ENCODE results near the gene ARHGEF17. TPM values are rescaled to one million over a fixed set of nuclear protein-coding genes. Genes with fewer than 3 reads are reported as not detected.

The ARHGEF17 gene
- total RNA-seq, 1 donor from 2014 or later, result 13.0 TPM

GRCh38 chr11:73350908-73351636, 43.0 kb downstream of the ARHGEF17 start:
- peak; percentile 19 for DNase-seq (ENCODE audit: low read depth, low spot score)

- DNase-seq (ENCODE audit: low read depth, low spot score), result no peak
These were observed 45.3 kb downstream of the ARHGEF17 start for GRCh38 chr11:73353422-73353821.

GRCh38 chr11:73355109-73355508, 47.0 kb downstream of the ARHGEF17 start:
- DNase-seq (ENCODE audit: low read depth, low spot score), result no peak

GRCh38 chr11:73356979-73357860, 49.1 kb downstream of the ARHGEF17 start:
- DNase-seq (ENCODE audit: low read depth, low spot score), result no peak

GRCh38 chr11:73358071-73358470, 50.0 kb downstream of the ARHGEF17 start:
- no peak for DNase-seq (ENCODE audit: low read depth, low spot score)

GRCh38 chr11:73359341-73359740, 51.3 kb downstream of the ARHGEF17 start:
- no peak for DNase-seq (ENCODE audit: low read depth, low spot score)

GRCh38 chr11:73359930-73360742, 52.1 kb downstream of the ARHGEF17 start:
- no peak for DNase-seq (ENCODE audit: low read depth, low spot score)

GRCh38 chr11:73360743-73361369, 52.8 kb downstream of the ARHGEF17 start:
- DNase-seq (ENCODE audit: low read depth, low spot score), result no peak

- DNase-seq (ENCODE audit: low read depth, low spot score), result no peak
These were observed 54.1 kb downstream of the ARHGEF17 start for GRCh38 chr11:73361953-73362776.

GRCh38 chr11:73363147-73363546, 55.1 kb downstream of the ARHGEF17 start:
- no peak for DNase-seq (ENCODE audit: low read depth, low spot score)

- no peak for DNase-seq (ENCODE audit: low read depth, low spot score)
These were observed 57.5 kb downstream of the ARHGEF17 start for GRCh38 chr11:73365352-73366264.

- no peak for DNase-seq (ENCODE audit: low read depth, low spot score)
These were observed 58.2 kb downstream of the ARHGEF17 start for GRCh38 chr11:73366265-73366610.

GRCh38 chr11:73366953-73367352, 58.9 kb downstream of the ARHGEF17 start:
- DNase-seq (ENCODE audit: low read depth, low spot score), result no peak

- DNase-seq (ENCODE audit: low read depth, low spot score), result no peak
These were observed 59.5 kb downstream of the ARHGEF17 start for GRCh38 chr11:73367482-73368024.

- no peak for DNase-seq (ENCODE audit: low read depth, low spot score)
These were observed 64.4 kb downstream of the ARHGEF17 start for GRCh38 chr11:73372375-73372993.

- DNase-seq (ENCODE audit: low read depth, low spot score), result no peak
These were observed 66.1 kb downstream of the ARHGEF17 start for GRCh38 chr11:73374151-73374550.

- DNase-seq (ENCODE audit: low read depth, low spot score), result no peak
These were observed 67.7 kb downstream of the ARHGEF17 start for GRCh38 chr11:73375830-73376159.

- peak; percentile 52 for DNase-seq (ENCODE audit: low read depth, low spot score)
These were observed 68.2 kb downstream of the ARHGEF17 start, which contains the start of gene RELT for GRCh38 chr11:73376160-73376802. RELT (plus strand) TSS chr11:73376399; CDS start chr11:73389137, 12,738 bp downstream.
